Cortex of kidney (tissue), 1 donor: Measurements from ENCODE around the gene TIMM22.
"Not testable (repeated sequence)": the region's sequence is repeated elsewhere in the genome, so short reads cannot be mapped to it uniquely, and the experiment has no call there.

Source experiments
- DNase-seq: peaks from one replicate; lab custom pipeline; 2025; lab: John Stamatoyannopoulos, UW

The TIMM22 gene

GRCh38 chr17:996554-997344 is at the start of gene TIMM22:
Gene TIMM22 (plus strand): TSS chr17:997129. CDS start chr17:997143, 14 bp downstream.
- no peak for DNase-seq

- DNase-seq = no peak
These were observed 48.6 kb upstream of the TIMM22 start for GRCh38 chr17:948284-948852.

GRCh38 chr17:949623-950303 is 47.2 kb upstream of the TIMM22 start:
- no peak for DNase-seq

GRCh38 chr17:951325-952132 is 45.4 kb upstream of the TIMM22 start:
- DNase-seq = no peak

GRCh38 chr17:952592-952991 is 44.3 kb upstream of the TIMM22 start:
- not testable (repeated sequence) for DNase-seq

GRCh38 chr17:953767-954166 is 43.2 kb upstream of the TIMM22 start:
- DNase-seq = no peak

GRCh38 chr17:954431-955164 is 42.3 kb upstream of the TIMM22 start:
- no peak for DNase-seq

GRCh38 chr17:956905-957304 is 40.0 kb upstream of the TIMM22 start:
- DNase-seq = no peak

GRCh38 chr17:957856-958421 is 39.0 kb upstream of the TIMM22 start:
- no peak for DNase-seq

- DNase-seq = no peak
These were observed 38.0 kb upstream of the TIMM22 start for GRCh38 chr17:958712-959451.

- no peak for DNase-seq
These were observed 34.8 kb upstream of the TIMM22 start for GRCh38 chr17:962166-962565.

- DNase-seq = no peak
These were observed 34.3 kb upstream of the TIMM22 start for GRCh38 chr17:962670-963069.

- no peak for DNase-seq
These were observed 32.1 kb upstream of the TIMM22 start for GRCh38 chr17:964876-965275.

- no peak for DNase-seq
These were observed 31.5 kb upstream of the TIMM22 start for GRCh38 chr17:965311-965989.

- no peak for DNase-seq
These were observed 29.8 kb upstream of the TIMM22 start for GRCh38 chr17:967122-967521.

GRCh38 chr17:968812-969730 is 27.9 kb upstream of the TIMM22 start:
- no peak for DNase-seq

- DNase-seq = no peak
These were observed 27.0 kb upstream of the TIMM22 start for GRCh38 chr17:969811-970355.

GRCh38 chr17:970364-970763 is 26.6 kb upstream of the TIMM22 start:
- no peak for DNase-seq

- not testable (repeated sequence) for DNase-seq
These were observed 25.1 kb upstream of the TIMM22 start for GRCh38 chr17:971861-972260.
